ENCODE data around the gene ATP10A.

ATP10A gene

DNA sequence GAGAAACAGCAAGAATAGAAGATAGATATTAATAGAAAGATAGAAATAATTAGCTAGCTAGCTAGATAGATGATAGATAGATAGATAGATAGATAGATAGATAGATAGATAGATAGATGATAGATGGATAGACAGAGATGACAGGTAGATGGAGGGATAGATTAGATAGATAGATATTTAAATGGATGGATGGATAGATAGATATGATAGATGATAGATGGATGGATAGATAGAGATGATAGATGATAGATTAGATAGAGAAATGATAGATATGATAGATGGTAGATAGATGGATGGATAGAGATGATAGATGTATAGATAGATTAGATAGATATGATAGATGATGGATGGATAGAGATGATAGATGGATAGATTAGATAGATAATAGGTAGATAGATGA, 8.3 kb upstream of the ATP10A start:
- H3K36me3 ChIP-seq (ENCODE audit: control insufficient read depth, insufficient read depth, low read length): no peaks in the 10 kb centered on the region
- H3K4me3 ChIP-seq (ENCODE audit: insufficient read depth, low read depth, low read length): no peak overlapping the region
- H3K9me3 ChIP-seq (ENCODE audit: control insufficient read depth, low read length): no peaks in the 10 kb centered on the region
- H3K4me1 ChIP-seq (ENCODE audit: control insufficient read depth, insufficient read depth, low read length): no peaks in the 10 kb centered on the region
- no peaks in the 10 kb centered on the region for H3K27me3 ChIP-seq (ENCODE audit: control insufficient read depth, insufficient read depth, low read length, poor library complexity, severe bottlenecking)
- no peak overlapping the region for H3K27ac ChIP-seq (ENCODE audit: insufficient read depth, low read depth, low read length, poor library complexity, severe bottlenecking)

DNA sequence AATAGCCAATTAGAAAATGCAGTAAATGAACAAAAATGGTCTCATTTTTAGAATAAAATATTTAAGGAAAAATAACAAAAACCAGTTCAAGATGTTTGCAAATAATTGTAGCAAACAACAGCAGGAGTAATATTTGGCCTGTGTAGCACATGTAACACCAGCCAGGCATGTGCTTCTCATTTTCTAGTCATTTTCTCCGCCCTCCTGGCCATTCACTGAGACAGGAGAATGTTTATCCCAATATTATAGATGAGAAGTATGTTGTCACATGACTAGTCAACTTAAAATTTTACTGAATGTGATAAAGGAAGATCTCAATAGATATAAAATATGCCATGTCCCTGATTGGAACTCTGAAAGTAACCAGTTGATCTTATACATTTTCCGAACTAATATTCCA, 7.8 kb upstream of the ATP10A start:
- H3K27ac ChIP-seq (ENCODE audit: insufficient read depth, low read depth, low read length, poor library complexity, severe bottlenecking): no peak overlapping the region
- 100% methylated on average over 2 of the region's 2 CpGs; no CpG with 5 or more reads in 1 of the 2 experiments for WGBS, 2 experiments

GRCh38 chr15:25869701-25870100, 6.6 kb upstream of the ATP10A start:
- Histone ChIP-seq H3K4me3 (ENCODE audit: insufficient read depth, low read depth, low read length) (no peak overlapping the region), H3K36me3 (ENCODE audit: control insufficient read depth, insufficient read depth, low read length) (no peaks in the 10 kb centered on the region), H3K4me1 (ENCODE audit: control insufficient read depth, insufficient read depth, low read length) (no peaks in the 10 kb centered on the region), H3K27ac (ENCODE audit: insufficient read depth, low read depth, low read length, poor library complexity, severe bottlenecking) (no peak overlapping the region), H3K9me3 (ENCODE audit: control insufficient read depth, low read length) (no peaks in the 10 kb centered on the region), H3K27me3 (ENCODE audit: control insufficient read depth, insufficient read depth, low read length, poor library complexity, severe bottlenecking) (peaks cover 7% of the 10 kb centered on the region)
- 68 to 70% methylated on average over 8 of the region's 8 CpGs for WGBS, 2 experiments

More for the DNA sequence above, 7.8 kb upstream of the ATP10A start:
- H3K27me3 ChIP-seq (ENCODE audit: control insufficient read depth, insufficient read depth, low read length, poor library complexity, severe bottlenecking): no peaks in the 10 kb centered on the region
- no peaks in the 10 kb centered on the region for H3K9me3 ChIP-seq (ENCODE audit: control insufficient read depth, low read length)
- H3K36me3 ChIP-seq (ENCODE audit: control insufficient read depth, insufficient read depth, low read length): no peaks in the 10 kb centered on the region
- no peaks in the 10 kb centered on the region for H3K4me1 ChIP-seq (ENCODE audit: control insufficient read depth, insufficient read depth, low read length)
- H3K4me3 ChIP-seq (ENCODE audit: insufficient read depth, low read depth, low read length): no peak overlapping the region

- Histone ChIP-seq H3K27me3 (ENCODE audit: control insufficient read depth, insufficient read depth, low read length, poor library complexity, severe bottlenecking) (peaks cover 35% of the 10 kb centered on the region), H3K36me3 (ENCODE audit: control insufficient read depth, insufficient read depth, low read length) (no peaks in the 10 kb centered on the region), H3K27ac (ENCODE audit: insufficient read depth, low read depth, low read length, poor library complexity, severe bottlenecking) (no peak overlapping the region), H3K4me1 (ENCODE audit: control insufficient read depth, insufficient read depth, low read length) (peaks cover 3% of the 10 kb centered on the region), H3K4me3 (ENCODE audit: insufficient read depth, low read depth, low read length) (no peak overlapping the region), H3K9me3 (ENCODE audit: control insufficient read depth, low read length) (no peaks in the 10 kb centered on the region)
- WGBS, 2 experiments: 95 to 96% methylated on average over 7 of the region's 7 CpGs
Measured at GRCh38 chr15:25866874-25867273, 3.7 kb upstream of the ATP10A start.

GRCh38 chr15:25866251-25866650, 3.1 kb upstream of the ATP10A start:
- Histone ChIP-seq H3K9me3 (ENCODE audit: control insufficient read depth, low read length) (no peaks in the 10 kb centered on the region), H3K36me3 (ENCODE audit: control insufficient read depth, insufficient read depth, low read length) (no peaks in the 10 kb centered on the region)
- WGBS, 2 experiments: 96% methylated on average over 8 of the region's 8 CpGs

DNA sequence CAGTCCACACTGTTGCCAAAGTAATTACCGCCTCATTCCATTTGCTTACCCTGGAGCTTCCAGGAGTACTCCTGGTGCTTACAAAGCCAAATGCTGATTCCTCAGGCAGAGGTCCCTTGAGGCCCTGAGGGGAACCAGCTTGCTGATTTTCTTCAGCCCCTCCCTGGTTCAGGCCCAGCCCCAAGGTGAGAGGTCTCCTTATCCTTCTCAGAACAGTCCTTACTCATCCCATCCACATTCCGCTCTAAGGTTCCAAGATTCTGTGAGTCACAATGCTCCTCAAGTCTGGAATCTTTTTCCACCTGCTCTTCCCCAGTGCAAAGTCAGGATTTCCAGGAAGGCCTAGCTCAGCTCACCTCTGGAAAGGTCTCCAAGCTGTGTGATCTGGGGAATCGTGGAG, 1.8 kb upstream of the ATP10A start:
- peaks cover 3% of the 10 kb centered on the region for H3K4me1 ChIP-seq (ENCODE audit: control insufficient read depth, insufficient read depth, low read length)
- H3K4me3 ChIP-seq (ENCODE audit: insufficient read depth, low read depth, low read length): no peak overlapping the region
- H3K9me3 ChIP-seq (ENCODE audit: control insufficient read depth, low read length): no peaks in the 10 kb centered on the region
- H3K27ac ChIP-seq (ENCODE audit: insufficient read depth, low read depth, low read length, poor library complexity, severe bottlenecking): no peak overlapping the region
- WGBS, 2 experiments: 92 to 98% methylated on average over 3 of the region's 3 CpGs
- peaks cover 55% of the 10 kb centered on the region for H3K27me3 ChIP-seq (ENCODE audit: control insufficient read depth, insufficient read depth, low read length, poor library complexity, severe bottlenecking)
- no peaks in the 10 kb centered on the region for H3K36me3 ChIP-seq (ENCODE audit: control insufficient read depth, insufficient read depth, low read length)

More at GRCh38 chr15:25866251-25866650, 3.1 kb upstream of the ATP10A start:
- H3K4me1 ChIP-seq (ENCODE audit: control insufficient read depth, insufficient read depth, low read length): peaks cover 3% of the 10 kb centered on the region
- H3K27ac ChIP-seq (ENCODE audit: insufficient read depth, low read depth, low read length, poor library complexity, severe bottlenecking): no peak overlapping the region
- H3K4me3 ChIP-seq (ENCODE audit: insufficient read depth, low read depth, low read length): no peak overlapping the region
- peaks cover 42% of the 10 kb centered on the region for H3K27me3 ChIP-seq (ENCODE audit: control insufficient read depth, insufficient read depth, low read length, poor library complexity, severe bottlenecking)

DNA sequence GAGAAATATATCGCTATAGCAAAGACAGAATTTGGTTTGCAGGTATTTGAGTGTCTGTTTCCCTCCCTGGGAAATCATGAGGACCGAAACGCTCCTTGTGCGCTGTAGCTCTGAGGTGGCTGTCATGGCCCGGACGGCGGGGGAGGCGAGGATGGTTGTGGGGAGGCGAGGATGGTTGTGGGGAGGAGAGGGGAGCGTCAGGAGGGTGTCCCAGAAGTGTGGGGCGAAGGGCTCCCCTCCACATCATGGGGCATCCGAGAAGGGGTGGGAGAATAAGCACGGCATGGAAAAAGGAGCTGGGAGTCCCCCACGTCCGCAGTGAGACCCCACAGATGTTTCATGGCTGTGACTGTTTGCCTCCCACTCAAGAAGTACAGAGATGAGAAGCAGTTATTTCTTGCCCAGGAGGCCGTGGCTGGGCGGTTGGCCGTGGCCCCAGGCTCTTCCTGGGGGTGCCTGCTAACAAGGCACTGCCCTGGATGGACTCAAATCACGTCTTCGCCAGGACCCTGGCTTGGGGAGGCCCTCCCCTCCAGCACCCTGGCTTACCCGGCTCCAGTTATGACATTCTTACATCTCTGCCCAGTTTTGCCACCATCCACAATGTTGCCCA, 947 bp upstream of the ATP10A start:
- WGBS, 2 experiments: 88 to 89% methylated on average over 20 to 21 of the region's 21 CpGs
- Histone ChIP-seq H3K36me3 (ENCODE audit: control insufficient read depth, insufficient read depth, low read length) (no peaks in the 10 kb centered on the region), H3K4me1 (ENCODE audit: control insufficient read depth, insufficient read depth, low read length) (peaks cover 3% of the 10 kb centered on the region), H3K4me3 (ENCODE audit: insufficient read depth, low read depth, low read length) (no peak overlapping the region), H3K27me3 (ENCODE audit: control insufficient read depth, insufficient read depth, low read length, poor library complexity, severe bottlenecking) (peaks cover 56% of the 10 kb centered on the region), H3K27ac (ENCODE audit: insufficient read depth, low read depth, low read length, poor library complexity, severe bottlenecking) (no peak overlapping the region), H3K9me3 (ENCODE audit: control insufficient read depth, low read length) (no peaks in the 10 kb centered on the region)

DNA sequence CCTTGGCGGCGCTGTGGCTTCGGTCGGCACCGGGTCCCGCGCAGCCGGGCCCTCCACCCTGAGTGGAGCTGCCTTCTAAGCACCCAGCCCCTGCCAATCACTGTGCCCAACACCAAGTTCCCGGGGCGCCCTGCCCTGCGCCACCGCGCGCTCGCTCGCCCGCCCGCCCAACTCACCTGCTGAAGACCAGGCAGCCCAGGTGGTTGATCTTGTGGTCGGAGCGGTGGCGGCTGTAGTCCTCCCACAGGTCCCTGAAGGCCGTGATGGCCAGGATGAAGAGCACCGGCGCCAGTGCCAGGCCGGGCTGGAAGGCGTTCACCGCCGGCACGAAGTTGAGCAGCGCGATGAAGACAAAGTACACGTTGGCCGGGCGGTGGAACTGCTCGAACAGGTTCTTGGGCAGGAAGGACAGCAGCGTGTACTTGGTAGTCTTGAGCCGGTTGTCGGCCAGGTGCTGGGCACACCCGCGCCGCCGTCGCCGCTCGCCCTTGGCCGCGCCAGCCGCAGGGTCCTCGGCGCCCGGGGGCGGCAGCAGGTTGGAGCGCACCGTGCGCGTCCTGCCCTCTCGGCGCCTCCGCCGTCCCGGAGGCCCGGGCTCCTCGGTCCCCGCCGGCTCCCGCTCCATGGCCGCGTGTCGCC, 536 bp downstream of the ATP10A start:
- no peaks in the 10 kb centered on the region for H3K36me3 ChIP-seq (ENCODE audit: control insufficient read depth, insufficient read depth, low read length)
- H3K27ac ChIP-seq (ENCODE audit: insufficient read depth, low read depth, low read length, poor library complexity, severe bottlenecking): no peak overlapping the region
- peaks cover 3% of the 10 kb centered on the region for H3K4me1 ChIP-seq (ENCODE audit: control insufficient read depth, insufficient read depth, low read length)
- WGBS, 2 experiments: 2 to 3% methylated on average over 69 of the region's 69 CpGs
- H3K4me3 ChIP-seq (ENCODE audit: insufficient read depth, low read depth, low read length): peak overlapping the region; percentile 39
- peaks cover 56% of the 10 kb centered on the region for H3K27me3 ChIP-seq (ENCODE audit: control insufficient read depth, insufficient read depth, low read length, poor library complexity, severe bottlenecking)
- H3K9me3 ChIP-seq (ENCODE audit: control insufficient read depth, low read length): no peaks in the 10 kb centered on the region

DNA sequence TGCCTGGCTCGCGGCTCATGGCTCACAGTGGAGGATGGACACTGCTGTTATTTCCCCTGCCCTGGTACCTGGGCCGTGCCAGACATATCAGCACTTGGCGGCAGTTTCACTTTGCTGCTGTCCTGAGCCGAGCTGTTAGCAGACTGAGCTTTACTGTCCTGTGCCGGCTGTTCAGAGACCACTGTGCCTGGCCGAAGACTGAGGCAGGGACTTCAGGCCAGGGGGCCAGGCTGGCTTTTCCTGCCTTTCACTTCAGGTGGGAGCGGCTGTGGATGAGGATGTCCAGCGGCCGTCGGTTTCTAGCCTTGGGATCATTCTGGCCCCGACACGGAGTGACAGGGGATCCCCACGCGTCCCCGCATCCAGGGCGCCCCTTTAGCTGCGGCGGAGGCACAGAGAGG, 1.1 kb downstream of the ATP10A start:
- Histone ChIP-seq H3K4me3 (ENCODE audit: insufficient read depth, low read depth, low read length) (peak overlapping the region; percentile 39), H3K9me3 (ENCODE audit: control insufficient read depth, low read length) (no peaks in the 10 kb centered on the region)

GRCh38 chr15:25860885-25861866, 2.0 kb downstream of the ATP10A start:
- 94% methylated on average over 20 of the region's 20 CpGs for WGBS, 2 experiments
- no peak overlapping the region for H3K27ac ChIP-seq (ENCODE audit: insufficient read depth, low read depth, low read length, poor library complexity, severe bottlenecking)
- no peak overlapping the region for H3K4me3 ChIP-seq (ENCODE audit: insufficient read depth, low read depth, low read length)

More for the DNA sequence above, 1.1 kb downstream of the ATP10A start:
- H3K27me3 ChIP-seq (ENCODE audit: control insufficient read depth, insufficient read depth, low read length, poor library complexity, severe bottlenecking): peaks cover 56% of the 10 kb centered on the region
- H3K27ac ChIP-seq (ENCODE audit: insufficient read depth, low read depth, low read length, poor library complexity, severe bottlenecking): no peak overlapping the region
- H3K4me1 ChIP-seq (ENCODE audit: control insufficient read depth, insufficient read depth, low read length): peaks cover 3% of the 10 kb centered on the region
- WGBS, 2 experiments: 44 to 45% methylated on average over 19 of the region's 19 CpGs
- H3K36me3 ChIP-seq (ENCODE audit: control insufficient read depth, insufficient read depth, low read length): no peaks in the 10 kb centered on the region

More at GRCh38 chr15:25860885-25861866, 2.0 kb downstream of the ATP10A start:
- H3K4me1 ChIP-seq (ENCODE audit: control insufficient read depth, insufficient read depth, low read length): peaks cover 3% of the 10 kb centered on the region
- H3K36me3 ChIP-seq (ENCODE audit: control insufficient read depth, insufficient read depth, low read length): no peaks in the 10 kb centered on the region
- H3K27me3 ChIP-seq (ENCODE audit: control insufficient read depth, insufficient read depth, low read length, poor library complexity, severe bottlenecking): peaks cover 56% of the 10 kb centered on the region
- H3K9me3 ChIP-seq (ENCODE audit: control insufficient read depth, low read length): no peaks in the 10 kb centered on the region
